Measurements from ENCODE around the gene CD59.
"Not testable (repeated sequence)": the region's sequence is repeated elsewhere in the genome, so short reads cannot be mapped to it uniquely, and the experiment has no call there.

The CD59 gene

GRCh38 chr11:33692541-33692940, 43.7 kb downstream of the CD59 start:
- peak; percentile 60 for DNase-seq

GRCh38 chr11:33692013-33692504, 44.2 kb downstream of the CD59 start:
- DNase-seq: peak; percentile 97

GRCh38 chr11:33691066-33691864, 45.0 kb downstream of the CD59 start:
- peak; percentile 97 for DNase-seq

GRCh38 chr11:33690290-33691065, 45.7 kb downstream of the CD59 start:
- DNase-seq: peak; percentile 63

GRCh38 chr11:33689501-33689900, 46.7 kb downstream of the CD59 start:
- DNase-seq: peak; percentile 15

GRCh38 chr11:33689085-33689484, 47.1 kb downstream of the CD59 start:
- DNase-seq: peak; percentile 26

GRCh38 chr11:33687733-33688479, 48.3 kb downstream of the CD59 start:
- DNase-seq: peak; percentile 90

GRCh38 chr11:33685082-33685481, 51.1 kb downstream of the CD59 start:
- peak; percentile 12 for DNase-seq

- no peak for DNase-seq
These were observed 52.1 kb downstream of the CD59 start for GRCh38 chr11:33684003-33684706.

GRCh38 chr11:33682446-33682845, 53.8 kb downstream of the CD59 start:
- DNase-seq: peak; percentile 87

- no peak for DNase-seq
These were observed 54.2 kb downstream of the CD59 start for GRCh38 chr11:33682019-33682418.

- DNase-seq: not testable (repeated sequence)
These were observed 57.6 kb downstream of the CD59 start for GRCh38 chr11:33678616-33679015.

GRCh38 chr11:33674035-33674814, 62.0 kb downstream of the CD59 start:
- DNase-seq: no peak

GRCh38 chr11:33672273-33672672, 64.0 kb downstream of the CD59 start:
- DNase-seq: no peak

GRCh38 chr11:33670250-33671011, 65.8 kb downstream of the CD59 start:
- DNase-seq: no peak

GRCh38 chr11:33669598-33670249, 66.5 kb downstream of the CD59 start:
- no peak for DNase-seq

GRCh38 chr11:33668951-33669596, 67.1 kb downstream of the CD59 start:
- no peak for DNase-seq

- DNase-seq: peak; percentile 89
These were observed 67.8 kb downstream of the CD59 start for GRCh38 chr11:33668468-33668825.

- no peak for DNase-seq
These were observed 68.3 kb downstream of the CD59 start for GRCh38 chr11:33667819-33668467.
